WTC11 (cell line): ENCODE data around the gene SPOCK1. TPM values are rescaled to one million over a fixed set of nuclear protein-coding genes. Genes with fewer than 3 reads are reported as not detected.

Experiments used
- ATAC-seq: fragments of 200-7000 bp; cut with Tn5 transposase; 2 replicates; pipeline ENCODE4 v1.10.0; 2021; ENCODE audit warnings: mild to moderate bottlenecking, moderate library complexity
- CTCF ChIA-PET: fragments of 300-600 bp; sonication (Branson Sonifier 250); formaldehyde crosslinking; loops from one replicate; lab custom pipeline; 2021; ENCODE audit warnings: antibody characterized with exemption; lab: Charles Lee
- POLR2A ChIA-PET: fragments of 350-600 bp; sonication (Branson Sonifier 250); formaldehyde crosslinking; loops from one replicate; lab custom pipeline; 2021; ENCODE audit warnings: antibody characterized with exemption; lab: Charles Lee
- DNase-seq: peaks from one replicate; pipeline ENCODE4 v3.0.0; 2021; ENCODE audit warnings: low spot score
- H3K27ac Mint-ChIP-seq: 2 replicates; pipeline ENCODE4 v1.8.0; 2021; ENCODE audit warnings: mixed read lengths
- H3K27me3 Mint-ChIP-seq: 2 replicates; pipeline ENCODE4 v1.8.0; 2021; ENCODE audit warnings: low read depth, mild to moderate bottlenecking, moderate library complexity, mixed read lengths
- H3K36me3 Mint-ChIP-seq: 2 replicates; pipeline ENCODE4 v1.8.0; 2021; ENCODE audit warnings: mixed read lengths
- H3K4me1 Mint-ChIP-seq: 2 replicates; pipeline ENCODE4 v1.8.0; 2022; ENCODE audit warnings: mixed read lengths
- H3K4me3 Mint-ChIP-seq: 2 replicates; pipeline ENCODE4 v1.8.0; 2021; ENCODE audit warnings: mild to moderate bottlenecking, moderate library complexity, mixed read lengths
- H3K9me3 Mint-ChIP-seq: 2 replicates; pipeline ENCODE4 v1.8.0; 2021; ENCODE audit warnings: mixed read lengths
- CDX4 ChIP-seq: fragments of 250-450 bp; sonication (Bioruptor Pico); IDR thresholded peaks from 2 replicates; pipeline ENCODE4 v1.9.0; 2021; ENCODE audit warnings: moderate library complexity, mild to moderate bottlenecking, inconsistent platforms, borderline replicate concordance
- CTCF ChIP-seq: fragments of 200-600 bp; IDR thresholded peaks from 2 replicates; pipeline ENCODE4 v1.8.0; 2022; ENCODE audit warnings: antibody characterized with exemption
- E2F4 ChIP-seq: sonication (generic); formaldehyde crosslinking; IDR thresholded peaks from 2 replicates; pipeline ENCODE4 v1.8.1; 2022; ENCODE audit warnings: low read depth, mild to moderate bottlenecking, moderate library complexity, missing genetic modification reagents, borderline replicate concordance
- ESRRA ChIP-seq: sonication (generic); formaldehyde crosslinking; IDR thresholded peaks from 2 replicates; pipeline ENCODE4 v1.8.1; 2022; ENCODE audit warnings: mild to moderate bottlenecking, missing genetic modification reagents, borderline replicate concordance
- FOXK1 ChIP-seq: sonication (generic); formaldehyde crosslinking; IDR thresholded peaks from 2 replicates; pipeline ENCODE4 v1.8.0; 2022; ENCODE audit warnings: mild to moderate bottlenecking, moderate library complexity, missing genetic modification reagents
- IRF1 ChIP-seq: sonication (generic); formaldehyde crosslinking; IDR thresholded peaks from 2 replicates; pipeline ENCODE4 v1.8.0; 2023; ENCODE audit warnings: missing genetic modification reagents
- NFE2L1 ChIP-seq: sonication (generic); formaldehyde crosslinking; IDR thresholded peaks from 2 replicates; pipeline ENCODE4 v1.8.1; 2023; ENCODE audit warnings: missing genetic modification reagents
- NR3C1 ChIP-seq: sonication (generic); formaldehyde crosslinking; conservative IDR thresholded peaks from 2 replicates; pipeline ENCODE4 v1.8.1; 2023; ENCODE audit warnings: low read depth, mild to moderate bottlenecking, missing genetic modification reagents
- PRRX2 ChIP-seq: fragments of 250-450 bp; sonication (Bioruptor Pico); IDR thresholded peaks from 2 replicates; pipeline ENCODE4 v1.8.0; 2021; ENCODE audit warnings: mild to moderate bottlenecking
- RELA ChIP-seq: sonication (generic); formaldehyde crosslinking; IDR thresholded peaks from 2 replicates; pipeline ENCODE4 v1.8.1; 2022; ENCODE audit warnings: missing genetic modification reagents, mild to moderate bottlenecking, borderline replicate concordance
- RORB ChIP-seq: fragments of 250-450 bp; sonication (Bioruptor Pico); IDR thresholded peaks from 2 replicates; pipeline ENCODE4 v1.9.0; 2021; ENCODE audit warnings: mild to moderate bottlenecking
- TCF7 ChIP-seq: sonication (generic); formaldehyde crosslinking; IDR thresholded peaks from 2 replicates; pipeline ENCODE4 v1.8.0; 2022; ENCODE audit warnings: mild to moderate bottlenecking, low read depth, missing genetic modification reagents, moderate library complexity
- ZNF219 ChIP-seq: sonication (generic); formaldehyde crosslinking; IDR thresholded peaks from 2 replicates; pipeline ENCODE4 v1.8.0; 2023; ENCODE audit warnings: missing genetic modification reagents, mild to moderate bottlenecking, borderline replicate concordance
- ZNF232 ChIP-seq: sonication (generic); formaldehyde crosslinking; IDR thresholded peaks from 2 replicates; pipeline ENCODE4 v1.8.0; 2022; ENCODE audit warnings: mild to moderate bottlenecking, missing genetic modification reagents
- ZNF532 ChIP-seq: fragments of 250-450 bp; sonication (Bioruptor Pico); IDR thresholded peaks from 2 replicates; pipeline ENCODE4 v1.9.0; 2021; ENCODE audit warnings: mild to moderate bottlenecking, borderline replicate concordance
- total RNA-seq: library from RNA; stranded (reverse); gene quantifications from 3 replicates; pipeline ENCODE4 v1.2.3, GENCODE V29; 2021
- TF ChIP-seq, protein P1 (sequence below): sonication (generic); formaldehyde crosslinking; conservative IDR thresholded peaks from 2 replicates; pipeline ENCODE4 v1.8.1; 2023; ENCODE audit warnings: mild to moderate bottlenecking, low read depth, missing genetic modification reagents, moderate library complexity
- TF ChIP-seq, protein P2 (sequence below): sonication (generic); formaldehyde crosslinking; IDR thresholded peaks from 2 replicates; pipeline ENCODE4 v1.8.0; 2022; ENCODE audit warnings: mild to moderate bottlenecking, missing genetic modification reagents
- TF ChIP-seq, protein P3 (sequence below): sonication (generic); formaldehyde crosslinking; IDR thresholded peaks from 2 replicates; pipeline ENCODE4 v1.8.1; 2023; ENCODE audit warnings: mild to moderate bottlenecking, missing genetic modification reagents, moderate library complexity
- TF ChIP-seq, protein P4 (sequence below): sonication (generic); formaldehyde crosslinking; IDR thresholded peaks from 2 replicates; pipeline ENCODE4 v1.8.1; 2023; ENCODE audit warnings: mild to moderate bottlenecking, missing genetic modification reagents

The SPOCK1 gene
- total RNA-seq, 1 experiment from 2014 or later, result 15.2 TPM

GRCh38 chr5:137221943-137222342, 277.2 kb downstream of the SPOCK1 start:
- Mint-ChIP-seq H3K27me3 (no peaks in the 10 kb centered on the region), H3K9me3 (no peaks in the 10 kb centered on the region), H3K4me1 (no peaks in the 10 kb centered on the region), H3K27ac (no peak overlapping the region), H3K36me3 (no peaks in the 10 kb centered on the region), H3K4me3 (no peak overlapping the region)
- TF ChIP-seq ZNF219 (CRISPR knock-in tag) (no peak), ZNF532 (CRISPR knock-in tag) (no peak), NR3C1 (CRISPR knock-in tag) (no peak), ESRRA (CRISPR knock-in tag) (no peak), IRF1 (CRISPR knock-in tag) (no peak), E2F4 (CRISPR knock-in tag) (no peak), PRRX2 (CRISPR knock-in tag) (no peak), FOXK1 (no peak), NFE2L1 (CRISPR knock-in tag) (no peak)
- TF ChIP-seq, protein P1, sequence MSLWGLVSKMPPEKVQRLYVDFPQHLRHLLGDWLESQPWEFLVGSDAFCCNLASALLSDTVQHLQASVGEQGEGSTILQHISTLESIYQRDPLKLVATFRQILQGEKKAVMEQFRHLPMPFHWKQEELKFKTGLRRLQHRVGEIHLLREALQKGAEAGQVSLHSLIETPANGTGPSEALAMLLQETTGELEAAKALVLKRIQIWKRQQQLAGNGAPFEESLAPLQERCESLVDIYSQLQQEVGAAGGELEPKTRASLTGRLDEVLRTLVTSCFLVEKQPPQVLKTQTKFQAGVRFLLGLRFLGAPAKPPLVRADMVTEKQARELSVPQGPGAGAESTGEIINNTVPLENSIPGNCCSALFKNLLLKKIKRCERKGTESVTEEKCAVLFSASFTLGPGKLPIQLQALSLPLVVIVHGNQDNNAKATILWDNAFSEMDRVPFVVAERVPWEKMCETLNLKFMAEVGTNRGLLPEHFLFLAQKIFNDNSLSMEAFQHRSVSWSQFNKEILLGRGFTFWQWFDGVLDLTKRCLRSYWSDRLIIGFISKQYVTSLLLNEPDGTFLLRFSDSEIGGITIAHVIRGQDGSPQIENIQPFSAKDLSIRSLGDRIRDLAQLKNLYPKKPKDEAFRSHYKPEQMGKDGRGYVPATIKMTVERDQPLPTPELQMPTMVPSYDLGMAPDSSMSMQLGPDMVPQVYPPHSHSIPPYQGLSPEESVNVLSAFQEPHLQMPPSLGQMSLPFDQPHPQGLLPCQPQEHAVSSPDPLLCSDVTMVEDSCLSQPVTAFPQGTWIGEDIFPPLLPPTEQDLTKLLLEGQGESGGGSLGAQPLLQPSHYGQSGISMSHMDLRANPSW, result no peak
- TF ChIP-seq, protein P2, sequence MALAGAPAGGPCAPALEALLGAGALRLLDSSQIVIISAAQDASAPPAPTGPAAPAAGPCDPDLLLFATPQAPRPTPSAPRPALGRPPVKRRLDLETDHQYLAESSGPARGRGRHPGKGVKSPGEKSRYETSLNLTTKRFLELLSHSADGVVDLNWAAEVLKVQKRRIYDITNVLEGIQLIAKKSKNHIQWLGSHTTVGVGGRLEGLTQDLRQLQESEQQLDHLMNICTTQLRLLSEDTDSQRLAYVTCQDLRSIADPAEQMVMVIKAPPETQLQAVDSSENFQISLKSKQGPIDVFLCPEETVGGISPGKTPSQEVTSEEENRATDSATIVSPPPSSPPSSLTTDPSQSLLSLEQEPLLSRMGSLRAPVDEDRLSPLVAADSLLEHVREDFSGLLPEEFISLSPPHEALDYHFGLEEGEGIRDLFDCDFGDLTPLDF (CRISPR knock-in tag), result no peak
- TF ChIP-seq, protein P3, sequence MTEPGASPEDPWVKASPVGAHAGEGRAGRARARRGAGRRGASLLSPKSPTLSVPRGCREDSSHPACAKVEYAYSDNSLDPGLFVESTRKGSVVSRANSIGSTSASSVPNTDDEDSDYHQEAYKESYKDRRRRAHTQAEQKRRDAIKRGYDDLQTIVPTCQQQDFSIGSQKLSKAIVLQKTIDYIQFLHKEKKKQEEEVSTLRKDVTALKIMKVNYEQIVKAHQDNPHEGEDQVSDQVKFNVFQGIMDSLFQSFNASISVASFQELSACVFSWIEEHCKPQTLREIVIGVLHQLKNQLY (CRISPR knock-in tag), result no peak
- DNase-seq (no peak), ATAC-seq (no peak)
- POLR2A ChIA-PET, result no interaction called here
- CTCF ChIA-PET, result no interaction called here

GRCh38 chr5:137220523-137220927, 278.6 kb downstream of the SPOCK1 start:
- Mint-ChIP-seq H3K27me3 (no peaks in the 10 kb centered on the region), H3K9me3 (no peaks in the 10 kb centered on the region), H3K4me3 (no peak overlapping the region), H3K27ac (no peak overlapping the region), H3K4me1 (no peaks in the 10 kb centered on the region), H3K36me3 (no peaks in the 10 kb centered on the region)
- ChIA-PET POLR2A (no interaction called here), CTCF (no interaction called here)
- ATAC-seq (peak; percentile 99), DNase-seq (no peak)
- no peak for TF ChIP-seq RORB
- TF ChIP-seq ZNF232 (CRISPR knock-in tag), result no peak
- no peak for TF ChIP-seq CDX4 (CRISPR knock-in tag)
- no peak for TF ChIP-seq ESRRA (CRISPR knock-in tag)
- no peak for TF ChIP-seq RELA (CRISPR knock-in tag)
- peak; percentile 16; the same call in 1 of the 2 replicates for TF ChIP-seq CTCF
- no peak for TF ChIP-seq TCF7 (CRISPR knock-in tag)
- TF ChIP-seq, protein P4, sequence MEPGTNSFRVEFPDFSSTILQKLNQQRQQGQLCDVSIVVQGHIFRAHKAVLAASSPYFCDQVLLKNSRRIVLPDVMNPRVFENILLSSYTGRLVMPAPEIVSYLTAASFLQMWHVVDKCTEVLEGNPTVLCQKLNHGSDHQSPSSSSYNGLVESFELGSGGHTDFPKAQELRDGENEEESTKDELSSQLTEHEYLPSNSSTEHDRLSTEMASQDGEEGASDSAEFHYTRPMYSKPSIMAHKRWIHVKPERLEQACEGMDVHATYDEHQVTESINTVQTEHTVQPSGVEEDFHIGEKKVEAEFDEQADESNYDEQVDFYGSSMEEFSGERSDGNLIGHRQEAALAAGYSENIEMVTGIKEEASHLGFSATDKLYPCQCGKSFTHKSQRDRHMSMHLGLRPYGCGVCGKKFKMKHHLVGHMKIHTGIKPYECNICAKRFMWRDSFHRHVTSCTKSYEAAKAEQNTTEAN (CRISPR knock-in tag), result no peak
